ENCODE results near the gene MT1B. TPM values are rescaled to one million over a fixed set of nuclear protein-coding genes. Genes with fewer than 3 reads are reported as not detected.

The MT1B gene
- total and polyA plus RNA-seq, 9 of the 15 experiments (the other 6 are each of a cell fraction or from before 2014, with no cell fraction given): not detected

- H3K4me2 ChIP-seq (ENCODE audit: insufficient read depth, low read length): no peak overlapping the region
- peaks cover 0 to 6% of the 10 kb centered on the region in 2 experiments; a peak in 1 of 5 replicates for H3K4me1 ChIP-seq (replicated peaks in 1 of 2; ENCODE audit: control insufficient read depth in 2 of 2, insufficient read depth in 2 of 2, low read length in 2 of 2)
- H3K27ac ChIP-seq (ENCODE audit: extremely low read depth, low read depth, low read length): no peak overlapping the region
- no peaks in the 10 kb centered on the region for H3K9me3 ChIP-seq (replicated peaks; ENCODE audit: control insufficient read depth, insufficient read depth, low read depth, low read length)
- H4K20me1 ChIP-seq (replicated peaks; ENCODE audit: control insufficient read depth, insufficient read depth, low read length): no peaks in the 10 kb centered on the region
- no peak overlapping the region for H3K9ac ChIP-seq (ENCODE audit: insufficient read depth in 1 of 2, low read depth in 2 of 2, low read length in 2 of 2)
- TF ChIP-seq SP2 (IDR thresholded peaks at IDR 0.05; ENCODE audit: extremely low read depth, low read depth, low read length, poor library complexity, severe bottlenecking) (no peak), ZNF699 (CRISPR knock-in tag; IDR thresholded peaks at IDR 0.05; ENCODE audit: insufficient replicate concordance) (no peak), NKRF (IDR thresholded peaks at IDR 0.05; ENCODE audit: borderline replicate concordance) (no peak), ESRRB (CRISPR knock-in tag; IDR thresholded peaks at IDR 0.05; ENCODE audit: borderline replicate concordance) (no peak)
- POLR2A ChIA-PET: interaction anchor here (1.2 kb wide), 1 partner anchor 9 kb away, joined by 5 read pairs; the partner anchor contains the start of gene MT2A
- 4% methylated on average over 20 of the region's 41 CpGs for WGBS (ENCODE audit: insufficient coverage, low coverage, missing lambda C conversion rate)
- no peak overlapping the region for H3K4me3 ChIP-seq
- DNase-seq (ENCODE audit: extremely low read depth in 1 of 4, low spot score in 3 of 4) (no peak), ATAC-seq (no peak), FAIRE-seq (no peak)
- no peaks in the 10 kb centered on the region for H3K36me3 ChIP-seq (ENCODE audit: control insufficient read depth, insufficient read depth, low read length)
- no peaks in the 10 kb centered on the region for H3K79me2 ChIP-seq (ENCODE audit: control insufficient read depth, insufficient read depth, low read length)
- intact Hi-C loops (cut with micrococcal nuclease) (no loop called here), in situ Hi-C loops (cut with MboI) (no loop called here)
- no peak overlapping the region for H2AFZ ChIP-seq (ENCODE audit: low read depth, low read length)
- CTCF ChIA-PET (ENCODE audit: low intra/inter-chr PET ratio): no interaction called here
- no peaks in the 10 kb centered on the region for H3K9me1 ChIP-seq (ENCODE audit: control insufficient read depth, insufficient read depth, low read length)
- H3K27me3 ChIP-seq (ENCODE audit: control insufficient read depth in 2 of 2, insufficient read depth in 2 of 2, low read length in 2 of 2): peaks cover 17 to 39% of the 10 kb centered on the region in 2 experiments
- BruUV-seq (replicated peaks): no TSS peak
Measured at GRCh38 chr16:56617212-56618085, 34.2 kb upstream of the MT1B start.
